ENCODE results near the gene XPR1. TPM values are rescaled to one million over a fixed set of nuclear protein-coding genes. Genes with fewer than 3 reads are reported as not detected.

Gene XPR1
- total RNA-seq, 1 experiment from 2014 or later = 19.9 TPM

- CTCF ChIA-PET = interaction anchor here (0.6 to 1.1 kb wide), 2 partner anchors 36 to 275 kb away, joined by 4 read pairs; no protein-coding TSS in a partner anchor
- no peak overlapping the region for H3K27ac ChIP-seq (ENCODE audit: low read depth, low read length)
- BruUV-seq (replicated peaks) = TSS peak; percentile 15
- H3K4me3 ChIP-seq (replicated peaks in 1 of 2; ENCODE audit: low read depth in 1 of 2, low read length in 2 of 2) = no peak overlapping the region
- H3K27me3 ChIP-seq (ENCODE audit: insufficient read depth, low read length) = no peaks in the 10 kb centered on the region
- no peak for TF ChIP-seq POLR2A (IDR thresholded peaks at IDR 0.05; ENCODE audit: borderline replicate concordance, extremely low read depth, insufficient read depth, insufficient read length)
- no peak for TF ChIP-seq ZNF274 (IDR thresholded peaks at IDR 0.05; ENCODE audit: low read depth, low read length)
- no peak for TF ChIP-seq POLR2AphosphoS5 (IDR thresholded peaks at IDR 0.05; ENCODE audit: low read depth, low read length)
- no peak for TF ChIP-seq TCF7L2 (IDR thresholded peaks at IDR 0.05; ENCODE audit: borderline replicate concordance, extremely low read depth, insufficient read depth, insufficient read length)
- no peak for TF ChIP-seq CBX3 (IDR thresholded peaks at IDR 0.05; ENCODE audit: low read depth)
- no peak for TF ChIP-seq CTCF (IDR thresholded peaks at IDR 0.05 in 2 of 3, conservative IDR thresholded peaks at IDR 0.05 in 1 of 3; ENCODE audit: borderline replicate concordance in 1 of 3, insufficient read depth in 1 of 3, low read depth in 2 of 3, low read length in 2 of 3)
- ATAC-seq (no peak), DNase-seq (ENCODE audit: low read depth, low spot score) (no peak)
- H4K20me1 ChIP-seq (ENCODE audit: insufficient read depth) = no peaks in the 10 kb centered on the region
- intact Hi-C loops (cut with micrococcal nuclease) = loop anchor here (10.0 kb wide), 1 partner anchor 540 kb away; no protein-coding TSS in a partner anchor
- no peak overlapping the region for H2AFZ ChIP-seq (ENCODE audit: low read depth, low read length, poor library complexity, severe bottlenecking)
- H3K79me2 ChIP-seq (ENCODE audit: insufficient read depth, low read length) = no peaks in the 10 kb centered on the region
- H3K4me2 ChIP-seq (ENCODE audit: low read length) = no peak overlapping the region
- H3K4me1 ChIP-seq (ENCODE audit: control insufficient read depth in 1 of 2, insufficient read depth in 2 of 2, low read length in 2 of 2) = peaks cover 0 to 4% of the 10 kb centered on the region in 2 experiments; a peak in 1 of 4 replicates
- POLR2A ChIA-PET = no interaction called here
- no peaks in the 10 kb centered on the region for H3K9me2 ChIP-seq (ENCODE audit: insufficient read depth)
- RAD21 ChIA-PET (ENCODE audit: low non-redundant PET in 1 of 2, low total read pairs in 2 of 2, uncharacterized antibody in 2 of 2, unreplicated experiment in 2 of 2) = interaction anchor here in 1 of 2 experiments (0.7 kb wide), 1 partner anchor 258 kb away, joined by 3 read pairs; no protein-coding TSS in a partner anchor
- no peaks in the 10 kb centered on the region for H3K36me3 ChIP-seq (ENCODE audit: control insufficient read depth in 1 of 2, insufficient read depth in 2 of 2, low read length in 2 of 2)
- no peak overlapping the region for H3K9ac ChIP-seq (ENCODE audit: low read length)
- H3K9me3 ChIP-seq (ENCODE audit: control insufficient read depth in 1 of 2, insufficient read depth in 1 of 2, low read depth in 1 of 2, low read length in 2 of 2) = no peaks in the 10 kb centered on the region
Measured at GRCh38 chr1:180884588-180885300, 252.9 kb downstream of the XPR1 start.

Data from HCT116 (cell line).